ENCODE results near the gene KYAT1.

DNA sequence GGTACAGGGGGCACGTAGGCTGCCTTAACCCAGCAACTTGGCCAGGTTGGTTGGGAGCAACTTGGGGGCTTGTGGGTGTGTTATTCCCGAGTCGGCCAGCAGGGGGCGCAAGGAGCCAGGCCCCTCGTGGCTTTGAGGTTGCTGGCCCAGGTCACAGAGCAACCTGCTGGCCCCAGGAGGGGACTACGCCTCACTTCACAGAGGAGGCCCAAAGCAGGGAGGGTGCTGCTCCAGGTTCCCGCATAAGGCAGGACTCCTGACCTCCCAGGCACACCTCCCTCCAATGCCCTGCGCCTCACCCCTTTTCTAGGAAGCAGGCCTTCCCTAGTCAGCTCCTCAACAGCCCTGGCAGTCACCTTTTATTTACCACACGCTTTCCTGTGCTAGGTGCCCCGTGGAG, 18.1 kb downstream of the KYAT1 start:
- TF ChIP-seq POLR2A (IDR thresholded peaks at IDR 0.05), result no peak
- TF ChIP-seq, protein P1, sequence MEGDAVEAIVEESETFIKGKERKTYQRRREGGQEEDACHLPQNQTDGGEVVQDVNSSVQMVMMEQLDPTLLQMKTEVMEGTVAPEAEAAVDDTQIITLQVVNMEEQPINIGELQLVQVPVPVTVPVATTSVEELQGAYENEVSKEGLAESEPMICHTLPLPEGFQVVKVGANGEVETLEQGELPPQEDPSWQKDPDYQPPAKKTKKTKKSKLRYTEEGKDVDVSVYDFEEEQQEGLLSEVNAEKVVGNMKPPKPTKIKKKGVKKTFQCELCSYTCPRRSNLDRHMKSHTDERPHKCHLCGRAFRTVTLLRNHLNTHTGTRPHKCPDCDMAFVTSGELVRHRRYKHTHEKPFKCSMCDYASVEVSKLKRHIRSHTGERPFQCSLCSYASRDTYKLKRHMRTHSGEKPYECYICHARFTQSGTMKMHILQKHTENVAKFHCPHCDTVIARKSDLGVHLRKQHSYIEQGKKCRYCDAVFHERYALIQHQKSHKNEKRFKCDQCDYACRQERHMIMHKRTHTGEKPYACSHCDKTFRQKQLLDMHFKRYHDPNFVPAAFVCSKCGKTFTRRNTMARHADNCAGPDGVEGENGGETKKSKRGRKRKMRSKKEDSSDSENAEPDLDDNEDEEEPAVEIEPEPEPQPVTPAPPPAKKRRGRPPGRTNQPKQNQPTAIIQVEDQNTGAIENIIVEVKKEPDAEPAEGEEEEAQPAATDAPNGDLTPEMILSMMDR (IDR thresholded peaks at IDR 0.05), result peak; percentile 93 to 99 (median 97)
